ENCODE results near the gene CALML3.

CALML3 gene

GRCh38 chr10:5545011-5545410 lies 20.2 kb downstream of the CALML3 start:
- no peak for FAIRE-seq

- FAIRE-seq: no peak
Observed at GRCh38 chr10:5545426-5545777, 20.6 kb downstream of the CALML3 start.

- FAIRE-seq: no peak
Observed at GRCh38 chr10:5545778-5546710, 21.3 kb downstream of the CALML3 start.

GRCh38 chr10:5546891-5547680 lies 22.3 kb downstream of the CALML3 start:
- FAIRE-seq: no peak

GRCh38 chr10:5547681-5547930 lies 22.8 kb downstream of the CALML3 start:
- FAIRE-seq: no peak

GRCh38 chr10:5547931-5548660 lies 23.3 kb downstream of the CALML3 start:
- no peak for FAIRE-seq

- no peak for FAIRE-seq
Observed at GRCh38 chr10:5549462-5550249, 24.9 kb downstream of the CALML3 start.

- FAIRE-seq: no peak
Observed at GRCh38 chr10:5550250-5550545, 25.4 kb downstream of the CALML3 start.

GRCh38 chr10:5550621-5551530 lies 26.1 kb downstream of the CALML3 start:
- no peak for FAIRE-seq

GRCh38 chr10:5551531-5552375 lies 27.0 kb downstream of the CALML3 start:
- no peak for FAIRE-seq

- FAIRE-seq: no peak
Observed at GRCh38 chr10:5552376-5553321, 27.9 kb downstream of the CALML3 start.

GRCh38 chr10:5553400-5554170 lies 28.8 kb downstream of the CALML3 start:
- FAIRE-seq: no peak

- no peak for FAIRE-seq
Observed at GRCh38 chr10:5555021-5555510, 30.3 kb downstream of the CALML3 start.

- no peak for FAIRE-seq
Observed at GRCh38 chr10:5555881-5556280, 31.1 kb downstream of the CALML3 start.

GRCh38 chr10:5556576-5556975 lies 31.8 kb downstream of the CALML3 start:
- FAIRE-seq: no peak

GRCh38 chr10:5557040-5557721 lies 32.4 kb downstream of the CALML3 start:
- FAIRE-seq: no peak

- FAIRE-seq: no peak
Observed at GRCh38 chr10:5557799-5558771, 33.3 kb downstream of the CALML3 start.

Measured in islet of Langerhans (tissue), 1 donor.